NCI-H2081 (cell line): ENCODE data around the gene TXNRD2.

Experiments
- DNase-seq, 2 experiments: peaks; one replicate each; lab custom pipeline; 2025; lab: John Stamatoyannopoulos, UW

The TXNRD2 gene

DNA sequence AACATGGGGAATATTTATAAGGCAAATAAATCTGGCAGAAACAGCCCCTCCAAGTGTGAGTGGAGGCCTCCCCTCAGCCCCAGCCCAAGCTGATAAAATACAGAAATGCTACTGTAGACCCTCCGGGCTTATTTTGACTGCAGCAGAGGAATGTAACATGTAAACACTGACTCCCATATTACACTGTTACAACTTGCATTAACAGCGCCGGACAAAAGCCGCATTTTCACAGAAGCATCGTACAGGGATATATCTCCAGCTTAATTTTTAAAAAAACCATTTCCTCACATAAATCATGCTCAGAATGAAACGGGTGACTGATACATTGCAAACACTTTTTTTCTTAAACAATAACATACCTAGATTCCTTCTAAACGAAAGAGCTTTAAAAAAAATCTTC is 36.7 kb downstream of the TXNRD2 start:
- no peak for DNase-seq

DNA sequence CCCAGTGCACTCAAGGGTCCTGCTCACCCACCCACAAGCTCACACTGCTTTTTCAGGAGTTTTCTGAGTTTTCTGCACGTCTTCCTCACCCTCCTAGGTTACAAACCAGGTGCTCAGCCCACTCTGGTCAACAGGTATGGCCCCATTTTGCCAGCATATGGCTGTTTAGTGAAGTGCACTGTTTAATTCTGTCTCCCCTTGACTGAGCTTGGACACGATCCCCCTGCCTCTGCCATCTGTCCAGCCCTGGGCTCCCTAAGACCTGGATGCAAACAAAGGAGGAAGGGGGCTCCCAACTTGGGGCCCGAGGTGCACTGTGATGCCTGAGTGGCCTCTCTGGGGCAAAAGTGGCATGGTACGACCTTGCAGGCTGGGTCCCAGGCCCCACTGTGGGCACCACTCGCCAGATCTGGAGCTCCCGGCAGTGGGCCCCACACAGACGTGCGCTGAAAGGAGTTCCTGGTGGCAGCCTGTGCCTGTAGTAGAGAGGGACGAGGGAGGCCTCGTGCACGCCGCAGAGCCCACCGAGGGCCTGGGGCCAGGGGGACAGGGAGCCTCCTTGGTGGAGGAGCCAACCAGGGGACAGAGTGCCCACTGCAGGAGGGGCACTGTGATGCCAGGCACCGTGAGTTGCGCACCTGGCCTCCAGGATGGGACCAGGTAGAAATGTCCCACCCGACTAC is 37.3 kb downstream of the TXNRD2 start:
- no peak for DNase-seq

DNA sequence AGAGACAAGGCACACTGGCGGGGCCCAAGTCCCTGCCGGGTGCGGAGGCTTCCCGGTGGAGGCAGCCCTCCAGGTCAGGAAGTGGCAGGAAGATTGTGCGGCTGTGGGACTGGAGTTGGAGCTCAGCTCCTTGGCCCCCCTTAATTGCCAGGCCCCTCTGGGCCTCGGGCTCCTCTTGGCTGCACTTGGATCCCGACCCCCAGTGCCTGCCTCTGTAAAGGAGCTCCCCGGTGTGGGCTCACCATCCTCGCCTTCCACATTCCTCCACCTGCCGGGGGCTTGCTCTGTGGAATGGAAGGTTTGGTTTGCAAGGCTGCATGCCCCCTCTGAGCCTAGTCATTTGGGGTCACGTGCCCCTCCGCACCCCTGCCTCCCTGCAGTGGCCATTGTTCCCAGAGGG is 38.1 kb downstream of the TXNRD2 start:
- DNase-seq: no peak

DNA sequence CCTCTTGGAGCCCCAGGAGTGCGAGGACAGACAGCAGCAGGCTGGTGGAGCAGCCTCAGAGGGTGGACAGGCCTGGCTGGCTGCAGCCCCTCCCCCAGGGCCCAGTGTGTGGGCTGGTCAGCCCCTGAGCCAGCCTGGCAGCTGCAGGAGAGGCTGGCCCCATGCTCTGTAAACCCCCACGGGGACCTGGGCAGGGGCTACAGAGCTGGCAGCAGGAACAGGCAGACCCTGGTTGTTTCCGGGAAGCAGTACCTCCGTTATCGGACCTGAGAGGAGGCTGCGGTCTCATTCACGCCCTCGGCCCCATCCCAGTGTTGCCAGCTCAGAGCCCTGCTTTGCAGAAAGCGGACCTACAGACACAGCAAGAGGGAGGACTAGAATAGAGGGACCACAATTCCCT is 38.6 kb downstream of the TXNRD2 start:
- DNase-seq: no peak

DNA sequence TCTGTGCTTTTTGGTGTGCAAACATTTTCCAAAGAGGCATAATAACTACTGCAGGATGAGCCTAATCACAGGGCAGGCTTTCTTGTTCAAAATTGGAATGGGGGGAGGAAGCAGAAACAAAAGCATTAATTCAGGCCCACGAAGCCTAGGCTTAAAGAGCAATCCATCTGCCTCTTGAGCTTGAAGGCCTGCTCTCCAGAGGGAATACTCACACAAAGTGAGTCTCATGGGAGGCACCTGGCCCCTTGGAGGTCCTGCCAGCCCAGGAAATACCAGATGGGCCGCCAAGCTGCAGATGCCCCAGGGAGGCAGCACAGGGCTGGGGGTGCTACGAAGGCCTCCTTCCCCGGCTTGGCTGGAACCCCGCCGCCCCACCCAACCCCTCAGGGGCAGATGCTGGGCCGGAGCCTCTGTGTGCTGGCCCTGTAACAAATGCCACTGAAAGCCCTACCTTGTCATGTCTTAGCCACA is 39.3 kb downstream of the TXNRD2 start:
- peak; percentile 53 to 80 for DNase-seq

DNA sequence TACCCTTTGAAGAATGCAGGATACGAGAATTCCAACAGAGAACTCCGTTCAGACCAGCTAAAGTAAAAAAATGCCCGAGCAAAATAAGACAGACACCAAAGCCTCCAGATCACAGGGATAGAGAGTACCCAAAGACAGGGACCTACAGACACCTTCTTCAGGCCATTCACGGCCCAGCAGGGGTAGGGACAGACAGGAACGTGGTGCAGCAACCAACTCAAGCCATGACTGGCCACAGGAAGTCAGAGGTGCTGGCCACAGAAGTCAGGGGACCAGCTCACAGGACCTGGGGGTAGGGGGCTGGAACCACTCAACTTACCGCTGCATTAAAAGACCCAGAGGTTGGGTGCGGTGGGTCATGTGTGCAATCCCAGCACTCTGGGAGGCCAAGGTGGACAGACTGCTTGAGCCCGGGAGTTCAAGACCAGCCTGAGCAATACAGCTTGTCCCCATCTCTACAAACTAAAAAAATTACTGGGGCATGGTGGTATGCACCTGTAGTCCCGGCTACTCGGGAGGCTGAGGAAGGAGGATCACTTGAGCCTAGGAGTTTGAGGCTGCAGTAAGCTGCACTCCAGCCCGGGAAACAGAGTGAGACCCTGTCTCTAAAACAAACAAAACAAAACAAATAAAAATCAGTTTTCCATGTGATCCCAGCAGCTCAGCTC is 39.9 kb downstream of the TXNRD2 start:
- DNase-seq: no peak

DNA sequence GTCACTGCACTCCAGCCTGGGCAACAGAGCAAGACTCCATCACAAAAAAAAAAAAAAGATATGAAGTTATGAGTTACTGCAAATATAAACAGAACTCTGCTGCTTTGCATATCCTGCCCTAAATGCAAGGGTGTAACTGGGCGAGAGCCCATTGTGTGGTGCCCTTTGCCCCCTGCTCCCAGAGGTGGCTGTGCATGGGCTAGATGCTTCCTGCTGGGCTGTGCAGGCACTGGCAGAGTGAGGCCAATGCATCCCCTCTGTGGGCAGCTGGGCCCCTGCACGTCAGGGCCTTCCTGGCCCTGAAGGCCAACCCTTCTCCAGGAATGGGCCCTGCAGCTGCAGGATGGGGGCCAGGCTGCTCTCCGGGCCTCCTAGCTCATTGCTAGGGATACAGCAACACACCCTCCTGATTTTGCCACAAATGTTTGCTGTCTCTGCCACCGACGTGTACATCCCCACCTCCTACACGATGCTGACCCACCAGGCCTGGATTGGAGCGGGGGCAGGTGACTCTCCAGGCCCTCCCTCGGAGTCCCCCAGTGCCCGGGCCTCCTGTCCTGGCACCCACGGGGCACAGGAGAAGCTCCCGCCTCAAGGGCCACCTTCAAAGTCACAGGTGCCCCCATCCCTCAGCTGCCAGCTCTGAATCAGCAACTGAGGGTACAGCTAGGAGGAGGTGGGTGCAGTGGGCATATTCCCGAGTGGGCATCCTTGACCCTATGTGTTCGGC is 40.7 kb downstream of the TXNRD2 start:
- DNase-seq: no peak

DNA sequence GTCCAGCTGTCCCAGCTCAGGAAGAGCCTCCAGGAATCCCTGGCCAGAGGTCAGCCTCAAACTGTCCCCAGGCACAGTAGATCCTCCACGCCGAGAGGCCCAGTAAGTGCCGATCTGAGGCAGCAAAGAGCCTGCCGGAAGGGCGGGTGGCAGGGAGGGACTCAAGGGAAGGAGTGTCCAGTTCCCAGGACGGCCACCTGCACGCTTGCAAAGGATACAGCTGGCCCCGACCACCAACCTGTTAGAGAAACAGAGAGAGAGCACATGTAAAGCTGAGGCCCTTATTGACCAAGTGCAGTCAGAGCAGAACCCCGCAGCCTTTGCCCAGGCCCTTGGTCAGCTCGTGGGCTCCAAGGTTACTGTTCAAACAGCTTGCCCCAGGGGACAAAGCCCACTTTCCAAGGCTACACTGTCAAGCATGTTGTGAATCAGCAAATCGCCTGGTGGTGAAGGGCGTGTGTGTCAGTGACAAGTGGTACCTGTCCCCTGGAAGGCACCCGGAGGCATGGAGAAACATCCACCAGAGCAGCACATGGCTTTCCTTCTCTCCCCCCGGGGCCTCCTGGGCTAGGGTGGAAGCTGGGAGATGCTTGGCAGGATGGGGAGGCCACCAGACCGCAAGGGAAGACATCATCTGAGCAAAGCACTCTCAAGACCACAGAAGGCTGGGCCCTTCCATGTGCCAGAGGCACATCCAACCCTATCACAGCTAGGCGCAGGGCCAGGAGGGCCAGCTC is 42.6 kb downstream of the TXNRD2 start:
- no peak for DNase-seq

DNA sequence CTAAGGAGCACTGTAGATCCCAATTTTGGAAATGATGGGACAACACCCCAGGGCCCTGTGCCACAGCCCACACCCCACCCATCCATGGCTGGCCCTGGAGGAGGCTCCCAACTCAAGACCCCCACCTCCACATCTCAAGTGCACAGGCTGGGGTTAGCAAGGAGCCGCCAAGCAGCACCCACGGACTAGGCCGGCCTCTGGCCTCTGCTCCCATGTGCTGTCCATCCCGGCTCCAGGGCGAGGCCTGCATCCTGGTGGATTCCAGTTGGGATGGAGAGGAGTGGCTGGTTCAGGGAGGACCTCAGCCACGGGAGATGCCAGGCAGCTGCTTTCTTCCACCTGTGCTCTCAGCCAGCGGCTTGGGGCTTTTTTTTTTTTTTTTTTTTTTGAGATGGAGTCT is 43.5 kb downstream of the TXNRD2 start:
- DNase-seq: no peak

DNA sequence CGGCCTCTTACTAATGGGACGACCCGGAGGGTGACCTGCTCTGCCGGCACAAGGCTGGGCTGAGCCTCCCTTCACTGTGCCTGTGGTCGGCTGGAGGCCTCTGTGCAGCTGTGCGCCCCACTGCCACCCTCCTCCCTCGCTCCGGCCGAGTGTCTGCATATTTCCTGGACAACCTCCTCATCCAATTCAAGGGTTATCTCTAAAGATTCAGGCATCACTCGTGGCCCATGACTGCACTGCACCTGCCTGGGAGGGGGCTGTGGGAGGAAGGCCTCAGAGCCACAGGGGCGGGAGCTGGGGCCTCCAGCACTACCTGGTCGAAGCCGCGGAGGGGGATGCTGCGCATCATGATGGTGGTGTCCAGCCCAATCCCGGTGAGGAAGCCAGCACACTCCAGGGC is 43.9 kb downstream of the TXNRD2 start:
- DNase-seq: no peak

DNA sequence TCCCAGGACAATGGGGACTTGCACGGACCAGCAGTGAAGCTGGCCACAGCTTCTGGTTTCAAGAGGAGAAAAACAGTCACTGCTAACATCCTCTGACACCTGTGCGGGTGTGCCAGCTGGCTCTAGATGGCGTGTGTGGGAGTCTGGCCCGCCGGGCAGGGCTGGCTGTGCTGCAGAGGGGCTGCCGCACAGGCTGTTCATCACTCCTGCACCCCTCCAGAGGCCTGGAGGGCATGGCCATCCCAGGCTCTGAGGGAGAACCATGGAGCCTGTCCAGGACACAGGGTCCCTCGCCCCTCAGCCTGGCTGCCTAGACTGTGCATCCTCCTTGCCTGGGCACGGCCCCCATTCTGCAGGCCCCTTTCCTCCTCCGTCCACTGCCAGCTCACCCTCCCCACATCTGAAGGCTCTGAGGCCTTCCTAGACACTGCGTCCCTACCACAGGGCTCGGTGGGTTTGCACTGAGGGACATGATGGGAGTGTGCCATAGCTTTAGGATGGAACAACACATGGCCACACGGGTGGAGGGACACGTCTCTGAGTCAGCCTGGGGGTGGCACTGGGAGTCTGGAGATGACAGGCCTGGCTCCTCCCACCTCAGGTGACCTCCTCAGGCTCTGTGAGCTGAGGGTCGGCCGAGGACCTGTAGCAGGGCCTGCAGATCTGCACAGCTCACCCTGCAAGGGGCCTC is 44.8 kb downstream of the TXNRD2 start:
- DNase-seq: peak in 1 of 2 experiments; percentile 13

DNA sequence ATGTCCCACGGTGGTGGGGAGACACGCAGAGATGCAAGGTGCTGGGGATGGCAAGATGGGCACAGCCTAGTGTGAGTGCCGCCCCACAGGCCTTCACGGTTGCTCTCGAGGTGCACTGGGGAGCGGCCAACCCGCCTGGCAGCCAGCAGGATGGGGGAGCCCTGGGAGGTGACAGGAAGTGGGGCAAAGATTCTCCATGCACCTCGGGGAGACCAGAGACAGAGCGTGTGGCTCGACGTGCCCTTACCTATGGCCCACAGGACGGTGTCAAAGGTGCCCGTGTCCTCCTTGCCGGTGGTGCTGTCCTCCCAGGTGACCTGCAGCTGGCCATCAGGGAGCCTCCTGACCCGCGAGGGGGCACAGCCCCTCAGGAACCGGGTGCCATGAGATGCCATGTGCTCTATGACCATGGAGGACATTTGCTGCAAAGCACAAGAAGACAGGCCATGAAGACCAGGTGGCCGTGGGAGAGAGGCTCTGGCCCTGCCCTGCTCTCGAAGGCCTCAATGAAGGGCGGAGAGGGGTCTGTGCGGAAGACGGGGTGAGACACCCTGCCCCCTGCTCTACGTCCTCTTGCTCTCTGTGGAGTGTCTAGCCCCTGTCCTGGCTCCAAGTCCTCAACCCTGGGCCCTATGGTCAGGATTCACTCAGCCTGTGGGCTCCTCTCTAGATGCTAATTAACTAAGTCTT is 46.3 kb downstream of the TXNRD2 start:
- no peak for DNase-seq

DNA sequence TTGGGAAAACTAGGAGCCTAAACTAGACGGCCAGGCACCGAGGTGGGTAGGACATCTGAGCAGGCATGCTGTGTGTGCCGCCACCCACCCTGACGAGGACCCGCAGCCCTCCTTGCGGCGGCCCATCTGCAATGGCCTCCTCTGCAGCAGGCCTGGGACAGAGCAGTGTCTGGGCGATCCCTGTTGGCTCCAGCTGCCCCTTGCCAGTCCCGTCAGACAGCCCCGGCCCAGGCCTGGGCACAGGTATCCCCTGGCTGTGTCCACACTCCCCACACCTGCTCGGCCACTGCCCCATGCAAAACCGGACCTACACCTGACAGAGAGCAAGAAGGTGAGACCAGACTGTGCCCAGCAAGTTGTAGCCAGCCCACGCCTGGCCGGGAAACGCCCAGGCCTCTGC is 48.3 kb downstream of the TXNRD2 start:
- DNase-seq: no peak

DNA sequence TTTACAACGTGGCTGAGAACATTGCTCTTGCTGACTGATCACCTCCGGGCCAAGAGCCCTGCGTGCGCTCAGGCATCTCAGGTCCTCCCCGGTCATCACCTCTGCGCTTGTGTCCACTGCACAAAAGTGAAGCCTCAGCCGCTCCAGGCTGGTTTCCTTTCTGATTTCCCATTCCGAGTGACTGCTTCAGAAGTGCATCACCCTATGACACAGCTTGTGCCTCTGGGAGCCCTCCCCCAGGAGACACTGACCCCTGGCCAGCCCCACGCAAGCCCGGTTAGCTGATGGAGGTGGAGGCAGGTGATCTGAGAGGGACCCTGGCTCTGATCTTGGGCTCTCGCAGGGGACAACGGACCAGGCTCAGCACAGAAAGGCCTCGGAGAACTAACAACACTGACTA is 48.7 kb downstream of the TXNRD2 start:
- DNase-seq: no peak

DNA sequence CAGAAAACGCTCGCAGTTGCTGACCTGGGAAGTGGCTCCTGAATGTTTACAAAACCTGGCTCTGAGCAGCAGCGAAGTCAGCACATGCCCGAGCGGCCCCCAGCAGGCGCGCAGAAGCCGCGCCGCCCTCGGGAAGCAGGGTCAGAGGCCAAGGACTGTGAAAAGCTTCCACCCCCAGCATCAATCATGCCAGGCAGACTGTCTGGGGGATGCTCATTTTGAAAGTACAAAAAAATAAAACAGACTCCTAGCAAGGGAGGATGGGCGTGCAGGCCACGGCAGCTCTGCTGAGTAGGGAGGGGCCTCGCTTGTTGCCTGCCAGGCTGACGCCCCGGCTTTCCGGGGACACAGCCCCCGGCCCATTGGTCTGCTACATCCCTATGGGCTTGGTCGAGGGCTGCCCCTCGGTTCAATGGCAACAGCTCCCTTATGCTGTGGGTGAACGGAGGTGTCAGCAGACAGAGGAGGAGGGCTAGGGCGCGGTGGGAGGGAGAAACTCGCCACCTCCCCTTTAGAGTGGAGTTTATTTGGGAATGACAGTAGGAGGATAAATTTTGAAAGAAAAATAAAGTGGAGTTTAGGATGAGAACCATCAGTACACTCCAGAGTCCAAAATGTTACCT is 49.2 kb downstream of the TXNRD2 start:
- DNase-seq: no peak

DNA sequence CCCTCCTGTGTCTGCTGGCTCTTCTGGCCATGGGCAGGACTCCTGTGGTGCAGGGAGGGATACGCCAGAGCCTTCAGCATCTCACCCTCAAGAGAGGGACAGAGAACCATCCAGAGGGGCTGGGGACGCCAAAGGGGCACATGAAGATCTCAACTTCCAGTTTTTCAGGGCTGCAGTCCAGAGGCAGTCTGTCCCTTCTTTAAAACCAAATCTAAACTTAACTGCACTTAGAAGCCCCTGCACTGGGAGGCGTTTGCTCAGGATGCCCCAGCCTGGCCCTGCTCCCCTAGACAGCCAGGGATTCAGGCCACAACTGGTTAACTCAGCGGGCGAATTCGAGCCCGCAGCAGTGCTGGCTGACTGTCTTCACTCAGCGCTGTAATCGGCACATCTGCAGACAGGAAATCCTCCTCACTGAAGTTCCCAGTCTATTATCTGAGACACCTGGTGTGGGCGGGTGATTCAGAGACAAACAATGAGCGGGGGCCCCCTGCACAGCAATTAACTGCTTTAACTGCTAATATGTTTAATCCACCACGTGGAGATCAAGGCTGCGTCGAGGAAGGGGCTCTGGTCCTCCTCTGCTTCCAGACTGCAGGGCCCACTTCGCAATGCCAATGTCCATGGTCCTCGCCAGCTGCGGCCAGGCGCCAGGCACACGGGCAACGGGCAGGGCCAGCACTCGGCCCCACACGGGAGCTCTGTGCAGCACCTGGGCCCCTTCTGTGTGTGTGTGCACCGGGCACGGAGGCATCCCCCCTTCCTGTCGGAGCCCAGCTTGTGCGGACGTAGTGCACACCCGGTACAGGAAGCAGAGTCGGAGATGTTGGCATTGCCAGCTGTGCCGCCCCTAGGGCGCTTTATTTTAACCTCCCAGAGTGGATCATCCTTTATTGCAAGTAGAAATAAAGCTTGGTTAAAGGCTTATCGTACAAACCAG is 50.0 kb downstream of the TXNRD2 start:
- DNase-seq: peak; percentile 89 to 95

DNA sequence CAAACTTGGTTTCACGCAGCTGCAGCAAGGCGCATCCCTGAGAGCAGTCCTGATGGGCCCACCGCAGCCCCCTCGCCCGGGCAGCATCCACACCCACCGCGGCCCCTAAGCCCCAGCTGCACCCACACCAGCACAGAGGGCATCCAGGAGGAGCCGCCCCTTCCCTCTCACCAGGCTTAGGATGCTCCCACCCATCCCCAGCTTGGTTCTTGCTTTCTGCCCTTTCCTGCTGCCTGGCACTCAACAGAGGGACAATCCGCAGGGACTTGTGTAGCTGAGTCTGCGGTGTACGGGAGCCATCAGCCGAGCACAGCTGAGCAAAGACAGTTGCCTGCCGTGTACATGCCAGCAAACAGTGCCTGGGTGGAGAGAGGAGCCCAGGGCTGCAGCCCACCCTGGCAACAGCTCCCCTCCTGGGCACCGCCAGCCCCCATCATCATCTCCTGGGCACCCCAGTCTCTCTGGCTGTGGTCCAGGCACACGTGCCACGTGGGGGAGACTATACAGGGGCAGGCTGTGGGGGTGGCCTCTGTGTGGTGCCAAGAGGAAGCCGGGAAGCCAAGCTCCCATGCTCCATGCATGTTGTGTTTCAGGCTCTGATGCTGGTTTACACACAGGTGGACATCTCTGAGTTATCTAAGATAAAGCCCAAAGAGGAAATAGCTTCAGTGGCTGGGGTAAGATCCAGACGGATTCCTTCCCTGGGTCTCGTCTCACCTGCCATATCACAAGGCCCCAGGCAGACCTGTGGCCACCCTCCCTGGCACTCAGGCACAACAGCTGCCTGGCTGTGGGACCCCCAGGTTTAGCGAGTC is 50.9 kb downstream of the TXNRD2 start:
- DNase-seq: peak; percentile 34 to 74

DNA sequence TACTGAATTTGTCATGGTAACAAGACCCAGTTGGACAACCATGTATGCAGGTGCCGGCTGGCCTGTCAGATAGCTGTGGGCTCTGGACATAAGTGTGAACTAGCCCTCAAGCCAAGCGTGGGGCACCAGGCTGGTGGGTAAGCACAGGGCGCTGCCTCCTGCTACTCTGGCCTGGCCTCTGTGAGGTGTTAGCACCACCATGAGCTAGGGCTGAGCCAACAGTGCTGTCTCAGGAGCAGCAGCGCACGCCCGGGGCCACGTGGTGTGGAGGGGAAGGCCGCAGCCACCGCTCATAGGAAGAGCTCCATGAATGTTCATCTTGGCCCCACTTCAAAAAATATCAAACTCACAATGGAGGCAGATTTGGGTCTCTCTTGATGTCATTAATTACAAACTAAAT is 51.7 kb downstream of the TXNRD2 start:
- no peak for DNase-seq
